Heart left ventricle (tissue), 16 donors: ENCODE data around the gene EBP. TPM values are rescaled to one million over a fixed set of nuclear protein-coding genes. Genes with fewer than 3 reads are reported as not detected.

Experiments
- ATAC-seq, 4 donors: fragments of 200-7000 bp; cut with Tn5 transposase; one replicate each; pipeline ENCODE4 v1.9.1; 2020 to 2022; ENCODE audit warnings: moderate library complexity in 4 of 4, mild to moderate bottlenecking in 3 of 4, moderate number of reproducible peaks in 1 of 4
- DNase-seq, 5 donors: peaks; one replicate each; pipeline ENCODE4 v3.0.0-alpha.2; 2020
- H3K27ac ChIP-seq, 12 donors: fragments of 200-600 bp; sonication (generic) in 4 of 12; one replicate each; pipeline versions ENCODE4 v1.5.0 to v1.8.0; 2016 to 2022; ENCODE audit warnings: mild to moderate bottlenecking in 2 of 12
- H3K27me3 ChIP-seq, 9 donors: fragments of 200-600 bp; sonication (generic) in 2 of 9; one replicate each; pipeline versions ENCODE4 v1.5.1 to v1.8.0; 2016 to 2022; ENCODE audit warnings: mild to moderate bottlenecking in 3 of 9
- H3K36me3 ChIP-seq, 9 donors: fragments of 200-600 bp; sonication (generic) in 2 of 9; one replicate each; pipeline versions ENCODE4 v1.5.0 to v1.8.0; 2018 to 2022; ENCODE audit warnings: mild to moderate bottlenecking in 2 of 9
- H3K4me1 ChIP-seq, 12 donors: fragments of 200-600 bp; sonication (generic) in 4 of 12; one replicate each; pipeline versions ENCODE4 v1.5.0 to v1.8.0; 2016 to 2022; ENCODE audit warnings: mild to moderate bottlenecking in 3 of 12
- H3K4me3 ChIP-seq, 12 donors: fragments of 200-600 bp; sonication (generic) in 4 of 12; one replicate each; pipeline versions ENCODE4 v1.5.0 to v1.8.0; 2017 to 2022; ENCODE audit warnings: mild to moderate bottlenecking in 9 of 12, moderate library complexity in 4 of 12
- H3K9me3 ChIP-seq, 12 donors: fragments of 200-600 bp; sonication (generic) in 4 of 12; one replicate each; pipeline versions ENCODE4 v1.5.0 to v1.8.0; 2016 to 2022; ENCODE audit warnings: mild to moderate bottlenecking in 1 of 12
- CTCF ChIP-seq, 12 donors: fragments of 200-600 bp; sonication (generic) in 4 of 12; IDR thresholded peaks; one replicate each; pipeline versions ENCODE4 v1.5.0 to v1.8.0; 2018 to 2022; ENCODE audit warnings: antibody characterized with exemption in 12 of 12, mild to moderate bottlenecking in 5 of 12
- POLR2A ChIP-seq, 2 donors: fragments of 450-650 bp; IDR thresholded peaks; one replicate each; pipeline ENCODE4 v1.6.1; 2017; ENCODE audit warnings: antibody characterized with exemption in 2 of 2, mild to moderate bottlenecking in 2 of 2, moderate library complexity in 2 of 2
- WGBS, 4 donors: extraction: QIAGEN DNeasy Blood & Tissue Kit in 2 of 4; methylation state at CpG; one replicate each; pipeline versions ENCODE4 v1.1.5 to v1.1.7; 2013 to 2018; 5-methylcytosine and 5-hydroxymethylcytosine counted together
- intact Hi-C, 10 donors: fragments of 100-400 bp; cut with DNase I; formaldehyde crosslinking; loops; one replicate each; pipeline versions ENCODE4 v1.11.1 to v1.14.2; 2022
- polyA plus RNA-seq, 2 donors: library from polyadenylated mRNA; stranded (reverse); fragments of 200-250 nt; gene quantifications; one replicate each; pipeline ENCODE4 v1.2.3, GENCODE V29; 2013
- total RNA-seq, 9 donors: library from RNA; depleted of rRNA in 2 of 9; stranded (reverse); fragments of >200 nt in 2 of 9; fragmentation: NEBNext Ultra II Directional in 3 of 9; extraction: Animal tissue kit (Norgen Biotek cat#: 25700) in 3 of 9; gene quantifications; one replicate each; pipeline versions ENCODE4 v1.1.0 to v1.2.4, GENCODE V29; 2016 to 2023
- donor health status: ischemic (EF 13 %, LVEDD 7.1; RV severe dilation, severe dysfunction).
- donor health status: healthy with polysubstance abuse.
- donor health status: DM: no; HTN: yes; CAD: no.
- donor health status: DM: no; HTN: no; CAD: no.
- donor health status: ischemic (EF 25% LVEDD 6.9; RV normal size, moderate dysfunction).
- donor health status: ischemic (EF 25% LVEDD 5.7; RV mildly dilated, moderate dysfunction).
- donor health status: healthy.
- donor health status: DM: yes; HTN: yes; CAD: no.
- donor health status: ischemic (EF 35%, LVEDD 5.7; RV mildly dilated, moderate dysfunction).
- donor health status: nonischemic (EF 11% LVEDD 7.7; RV severe dilation, severe dysfunction).
- donor health status: DM: yes; HTN: yes; CAD: no.
- donor health status: PGD.
- donor health status: ischemic (EF 29% LVEDD 5.4; RV normal size, mild dysfunction).
- donor health status: nonischemic (EF 23%, LVEDD 6.1; RV moderate dilation, normal function).

The EBP gene
- total and polyA plus RNA-seq, 11 donors = 37.1 to 118 (median 57.5) TPM

- peaks cover 0 to 58% (median 30%) of the 10 kb centered on the region in 9 donors for H3K36me3 ChIP-seq
- H3K27ac ChIP-seq = peak overlapping the region in 2 of 12 donors; percentile 19 to 24
- DNase-seq (no peak), ATAC-seq (peak; percentile 39 to 86 (median 72))
- no peaks in the 10 kb centered on the region for H3K9me3 ChIP-seq
- WGBS, 4 donors = 69 to 79% (median 75%) methylated on average over 4 of the region's 4 CpGs
- no peak overlapping the region for H3K4me3 ChIP-seq
- no peak for TF ChIP-seq POLR2A (IDR thresholded peaks at IDR 0.05)
- TF ChIP-seq CTCF (IDR thresholded peaks at IDR 0.05) = no peak
- no peaks in the 10 kb centered on the region for H3K4me1 ChIP-seq
- H3K27me3 ChIP-seq = no peaks in the 10 kb centered on the region
- intact Hi-C loops = no loop called here
Observed at GRCh38 chrX:48558271-48558670, 36.7 kb downstream of the EBP start.

GRCh38 chrX:48559636-48560035 lies 38.0 kb downstream of the EBP start:
- no peak for TF ChIP-seq CTCF (IDR thresholded peaks at IDR 0.05)
- no peak for TF ChIP-seq POLR2A (IDR thresholded peaks at IDR 0.05)
- DNase-seq (no peak), ATAC-seq (no peak)
- no peaks in the 10 kb centered on the region for H3K27me3 ChIP-seq
- no peaks in the 10 kb centered on the region for H3K9me3 ChIP-seq
- intact Hi-C loops = no loop called here
- no peak overlapping the region for H3K27ac ChIP-seq
- 93 to 97% (median 95%) methylated on average over 23 to 24 of the region's 24 CpGs for WGBS, 4 donors
- H3K4me3 ChIP-seq = no peak overlapping the region
- H3K4me1 ChIP-seq = peaks cover 0 to 5% (median 0%) of the 10 kb centered on the region in 12 donors
- peaks cover 0 to 58% (median 29%) of the 10 kb centered on the region in 9 donors for H3K36me3 ChIP-seq

GRCh38 chrX:48560056-48560455 lies 38.4 kb downstream of the EBP start:
- no peak for ATAC-seq
- no peak for TF ChIP-seq POLR2A (IDR thresholded peaks at IDR 0.05)
- TF ChIP-seq CTCF (IDR thresholded peaks at IDR 0.05) = no peak
- H3K36me3 ChIP-seq = peaks cover 0 to 55% (median 25%) of the 10 kb centered on the region in 9 donors
- intact Hi-C loops = no loop called here
- peaks cover 0 to 5% (median 0%) of the 10 kb centered on the region in 12 donors for H3K4me1 ChIP-seq
- no peaks in the 10 kb centered on the region for H3K27me3 ChIP-seq
- H3K4me3 ChIP-seq = no peak overlapping the region
- DNase-seq = no peak
- no peak overlapping the region for H3K27ac ChIP-seq
- no peaks in the 10 kb centered on the region for H3K9me3 ChIP-seq
- 82 to 98% (median 93%) methylated on average over 10 to 14 of the region's 14 CpGs for WGBS, 4 donors

- peaks cover 0 to 49% (median 25%) of the 10 kb centered on the region in 9 donors for H3K36me3 ChIP-seq
- H3K27ac ChIP-seq = no peak overlapping the region
- no peak overlapping the region for H3K4me3 ChIP-seq
- TF ChIP-seq CTCF (IDR thresholded peaks at IDR 0.05) (no peak), POLR2A (IDR thresholded peaks at IDR 0.05) (no peak)
- H3K4me1 ChIP-seq = peaks cover 0 to 5% (median 0%) of the 10 kb centered on the region in 12 donors
- H3K27me3 ChIP-seq = no peaks in the 10 kb centered on the region
- DNase-seq (no peak), ATAC-seq (no peak)
- no peaks in the 10 kb centered on the region for H3K9me3 ChIP-seq
- 90 to 97% (median 94%) methylated on average over 10 to 12 of the region's 12 CpGs for WGBS, 4 donors
- intact Hi-C loops = no loop called here
Observed at GRCh38 chrX:48560681-48561080, 39.1 kb downstream of the EBP start.
